NOMO-1 (cell line): ENCODE measurements around the gene BIK.
"Not testable (repeated sequence)": the region's sequence is repeated elsewhere in the genome, so short reads cannot be mapped to it uniquely, and the experiment has no call there.

Experiments used
- DNase-seq, 2 experiments: peaks; one replicate each; lab custom pipeline; 2025; ENCODE audit not compliant: unreplicated experiment in 2 of 2; lab: John Stamatoyannopoulos, UW

The BIK gene

GRCh38 chr22:43134553-43134952 is 24.0 kb downstream of the BIK start:
- no peak for DNase-seq

- DNase-seq, result no peak
Measured at GRCh38 chr22:43135565-43135964, 25.0 kb downstream of the BIK start.

DNA sequence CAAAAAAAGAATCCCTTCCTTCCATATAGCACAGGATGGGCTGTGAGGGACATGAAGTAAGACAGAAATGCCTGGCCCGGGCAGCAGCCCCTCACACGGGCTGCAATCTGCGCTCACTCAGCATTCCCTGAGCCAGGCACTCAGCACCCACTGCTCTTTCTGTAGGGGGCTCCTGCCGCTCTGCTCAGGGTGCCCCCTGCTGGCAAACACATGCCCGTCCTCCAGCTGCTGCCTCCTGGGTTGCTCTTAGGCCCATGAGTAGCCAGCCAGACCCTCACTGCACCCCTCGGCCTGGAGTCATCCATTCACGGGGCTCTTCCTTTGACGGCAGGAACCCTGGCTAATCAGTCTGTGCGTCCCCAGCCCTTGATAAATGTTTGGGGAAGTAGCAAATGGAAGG is 25.7 kb downstream of the BIK start:
- peak; percentile 28 to 40 for DNase-seq

DNA sequence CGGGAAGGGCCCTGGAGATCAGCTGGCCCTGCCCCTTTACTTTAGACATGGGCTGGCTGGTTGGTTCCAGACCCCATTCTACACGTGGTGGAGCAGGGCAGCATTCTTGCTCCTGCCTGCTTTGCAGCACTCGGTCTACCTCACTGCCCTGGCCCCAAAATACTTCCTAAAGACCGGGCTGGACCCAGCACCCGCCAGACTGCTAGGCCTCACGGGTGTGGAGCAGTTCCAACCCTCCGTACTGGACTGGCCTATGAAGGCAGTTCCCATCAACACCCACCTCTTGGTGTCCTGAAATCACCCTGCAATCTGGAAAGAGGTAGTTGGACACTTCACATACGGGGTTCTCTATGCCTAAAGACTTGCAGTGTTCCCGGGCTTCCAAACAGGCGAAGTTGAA is 26.3 kb downstream of the BIK start:
- no peak for DNase-seq

- peak; percentile 66 to 83 for DNase-seq
Measured at GRCh38 chr22:43142880-43143562, 32.5 kb downstream of the BIK start, which contains the start of gene MCAT. TSS of gene MCAT (minus strand) at chr22:43143398. CDS start at chr22:43143348, 50 bp downstream.

DNA sequence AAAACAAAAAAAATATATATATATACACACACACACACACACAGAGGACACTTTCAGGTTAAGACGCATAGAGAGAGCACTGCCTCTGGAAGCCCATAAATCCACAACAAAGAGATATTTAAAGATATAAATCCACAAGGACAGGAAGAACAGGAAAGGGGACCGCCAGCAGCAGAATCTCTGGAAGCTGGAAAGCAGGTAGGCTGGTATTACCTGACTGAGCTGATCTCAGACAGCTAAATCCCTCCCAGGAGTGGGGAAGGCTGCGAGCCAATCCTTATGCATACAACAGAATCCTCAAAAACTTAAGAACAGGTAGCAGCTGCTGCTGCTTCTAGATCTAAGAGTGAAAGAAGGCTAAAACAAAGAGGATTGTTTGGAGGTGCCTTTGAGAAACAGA is 34.4 kb downstream of the BIK start:
- no peak for DNase-seq

DNA sequence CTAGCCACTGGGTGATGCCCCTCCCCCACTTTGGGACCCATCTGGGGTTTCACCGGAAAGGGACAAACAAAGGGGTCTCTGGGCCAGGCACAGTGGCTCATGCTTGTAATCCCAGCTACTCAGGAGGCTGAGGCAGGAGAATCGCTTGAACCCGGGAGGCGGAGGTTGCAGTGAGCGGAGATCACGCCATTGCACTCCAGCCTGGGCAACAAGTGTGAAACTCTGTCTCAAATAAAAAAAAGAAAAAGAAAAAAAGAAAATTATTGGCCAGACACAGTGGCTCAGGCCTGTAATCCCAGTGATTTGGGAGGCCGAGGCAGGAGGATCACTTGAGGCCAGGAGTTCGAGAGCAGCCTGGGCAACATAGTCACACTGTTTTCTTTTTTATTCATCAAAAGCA is 34.8 kb downstream of the BIK start:
- not testable (repeated sequence) for DNase-seq

GRCh38 chr22:43146332-43146731 is 35.8 kb downstream of the BIK start:
- DNase-seq, result peak; percentile 18

- peak; percentile 50 to 62 for DNase-seq
Measured at GRCh38 chr22:43147821-43148220, 37.3 kb downstream of the BIK start.

DNA sequence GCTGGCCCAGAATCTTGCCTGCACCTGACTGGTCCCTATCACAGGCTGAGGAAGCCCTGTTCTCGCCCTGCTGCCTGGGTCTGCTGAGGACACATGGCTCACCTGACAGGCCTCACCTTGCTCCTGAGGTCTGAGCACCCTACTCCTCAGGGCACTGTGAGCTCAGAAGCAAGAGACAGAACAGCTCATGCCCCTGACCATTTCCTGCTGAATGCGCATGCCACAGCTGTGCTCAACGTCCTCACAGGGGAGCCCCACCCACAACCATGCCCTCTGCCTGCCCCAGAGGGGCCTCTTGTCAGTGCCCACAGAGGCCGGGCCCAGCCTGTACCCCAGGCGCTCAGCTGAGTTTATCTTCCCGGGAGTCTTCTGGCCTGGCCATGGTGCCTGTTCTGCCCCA is 38.0 kb downstream of the BIK start:
- DNase-seq, result peak; percentile 49 to 69

GRCh38 chr22:43150731-43151206 is 40.2 kb downstream of the BIK start:
- no peak for DNase-seq

DNA sequence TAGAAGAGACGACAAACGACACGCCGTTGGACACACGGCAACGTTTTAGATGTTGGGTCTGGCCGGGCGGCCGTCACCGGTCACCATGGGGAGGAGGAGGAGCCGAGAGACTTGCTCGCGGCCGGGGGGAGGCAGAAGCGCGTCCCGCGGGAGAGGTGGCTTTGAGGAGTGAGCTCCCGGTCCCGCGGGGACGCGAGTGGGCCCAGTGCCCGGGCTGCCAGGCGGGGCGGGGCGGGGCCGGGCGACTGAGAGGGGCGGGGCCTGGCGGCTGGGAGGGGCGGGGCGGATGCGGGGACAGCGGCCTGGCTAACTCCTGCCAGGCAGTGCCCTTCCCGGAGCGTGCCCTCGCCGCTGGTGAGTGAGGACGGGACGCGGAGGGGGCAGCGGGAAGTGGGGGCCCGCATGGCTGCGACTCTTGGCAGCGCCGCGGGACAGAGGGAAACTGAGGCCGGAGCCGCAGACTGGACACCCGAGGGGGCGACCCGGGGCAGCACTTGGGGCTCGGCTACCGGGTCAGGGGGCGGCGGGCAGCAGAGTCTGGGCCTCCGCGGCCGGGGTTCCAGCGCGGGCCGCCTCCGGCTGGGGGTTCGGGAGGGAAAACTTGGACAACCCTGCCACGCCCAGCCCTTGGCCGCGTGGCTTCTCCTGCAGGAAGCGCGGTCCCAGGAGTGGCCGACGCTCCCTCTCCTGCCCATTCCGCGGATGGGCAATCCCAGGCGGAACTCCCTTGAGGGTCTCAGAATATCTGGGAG is 40.9 kb downstream of the BIK start, which contains the start of gene TSPO:
TSS of gene TSPO (plus strand) at position 309 of the 752 bp plus-strand sequence. CDS start 7,680 bp downstream, outside the sequence.
- DNase-seq, result peak; percentile 13 to 17

DNA sequence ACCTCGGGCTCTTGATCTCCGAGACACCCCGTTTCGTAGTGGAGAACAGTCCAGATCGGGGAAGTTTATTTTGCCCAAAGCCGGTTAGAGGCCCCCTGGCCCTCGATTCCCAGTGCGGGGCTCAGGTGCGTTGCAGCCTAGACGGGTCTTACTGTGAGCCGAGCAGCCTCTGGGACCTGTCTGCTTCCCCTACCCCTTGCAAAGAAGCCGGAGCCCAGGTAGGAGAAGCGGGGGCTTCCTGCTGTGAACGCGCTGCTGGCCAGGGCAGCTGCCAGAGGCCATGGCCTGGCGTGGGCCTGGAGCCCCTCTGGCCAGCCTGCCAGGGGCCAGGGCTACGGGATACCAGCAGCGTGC is 41.4 kb downstream of the BIK start:
- no peak for DNase-seq

GRCh38 chr22:43152357-43153071 is 42.0 kb downstream of the BIK start:
- DNase-seq, result peak; percentile 18 to 26

GRCh38 chr22:43153899-43154298 is 43.3 kb downstream of the BIK start:
- DNase-seq, result peak; percentile 4 to 11

GRCh38 chr22:43154887-43155536 is 44.5 kb downstream of the BIK start:
- peak; percentile 38 to 58 for DNase-seq

DNA sequence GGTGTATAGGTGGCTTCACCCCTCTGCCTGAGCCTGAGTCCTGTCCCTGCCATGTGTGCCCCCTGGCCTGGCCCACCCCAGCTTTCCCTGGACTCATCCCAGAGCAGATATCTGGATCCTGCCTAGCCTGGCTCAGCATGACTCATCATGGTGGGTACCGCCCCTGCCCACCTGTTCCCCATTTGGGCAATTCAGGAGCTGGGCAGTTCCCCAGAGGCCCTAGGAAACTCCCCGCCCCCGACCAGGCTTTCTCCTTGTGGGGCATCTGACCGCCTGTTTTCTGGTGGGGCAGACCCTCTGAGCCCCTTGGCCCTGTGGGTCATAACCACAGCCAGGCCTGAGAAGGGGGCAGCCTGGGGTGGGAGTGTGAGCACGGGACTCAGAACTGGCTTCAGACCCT is 45.2 kb downstream of the BIK start:
- DNase-seq, result no peak

DNA sequence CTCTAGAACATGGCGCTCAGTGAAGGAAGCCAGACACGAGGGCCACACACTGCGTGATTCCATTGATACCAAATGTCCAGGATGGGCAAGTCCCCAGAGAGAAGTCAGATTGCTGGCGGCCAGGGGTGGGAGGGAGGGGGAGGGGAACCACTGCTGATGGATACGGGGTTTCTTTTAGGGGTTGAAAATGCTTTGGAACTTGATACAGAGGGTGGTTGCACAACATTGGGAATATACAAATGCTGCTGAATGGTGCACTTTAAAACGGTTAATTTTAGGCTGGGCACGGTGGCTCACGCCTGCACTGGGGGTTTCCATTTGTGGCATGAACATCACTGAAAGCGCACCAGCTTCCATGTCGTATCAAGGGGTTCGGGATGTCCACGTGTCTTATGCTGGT is 45.9 kb downstream of the BIK start:
- no peak for DNase-seq

DNA sequence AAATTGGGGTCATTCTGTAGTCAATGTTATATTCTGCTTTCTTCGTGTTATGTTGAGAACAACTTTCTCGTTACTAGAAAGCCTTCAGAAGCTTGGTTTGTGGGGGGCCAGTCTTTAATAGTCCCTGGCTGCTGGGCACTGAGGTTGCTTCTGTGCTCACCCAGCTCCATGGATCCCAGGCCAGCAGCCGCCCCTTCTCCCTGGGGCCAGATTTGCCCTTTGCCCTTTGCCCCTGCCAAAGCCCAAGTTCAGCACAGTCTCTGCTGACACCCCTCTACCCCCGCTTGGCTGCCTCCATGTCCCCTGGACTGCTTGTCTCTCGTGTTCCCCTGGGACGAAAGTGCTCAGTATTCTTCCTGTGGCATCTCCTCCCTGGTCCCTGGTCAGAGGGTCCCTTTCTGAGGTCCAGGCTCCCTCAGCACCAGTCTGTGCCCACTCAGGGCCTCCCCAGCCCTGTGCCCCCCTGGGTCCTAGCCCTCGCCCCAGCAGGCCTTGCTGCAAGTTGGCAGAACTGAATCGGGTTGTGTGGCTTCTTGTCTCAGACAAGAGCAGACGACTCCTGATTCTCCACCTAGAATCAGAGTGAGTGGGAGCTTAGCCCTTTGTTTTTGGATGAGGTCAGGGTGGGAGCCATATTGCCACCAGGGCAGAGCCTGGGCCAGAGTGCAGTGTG is 47.5 kb downstream of the BIK start:
- no peak for DNase-seq

GRCh38 chr22:43158778-43159483 is 48.4 kb downstream of the BIK start:
- DNase-seq, result no peak
